Endothelial cell of umbilical vein (primary cell): ENCODE results near the gene LRP1B.

Source experiments
- CTCF ChIP-seq, 2 donors: IDR thresholded peaks; 1 replicate in 1 of 2; 2 replicates in 1 of 2; pipeline ENCODE4 v1.5.1; 2011; ENCODE audit warnings: low read length in 2 of 2, mild to moderate bottlenecking in 2 of 2, moderate library complexity in 2 of 2, control low read depth in 1 of 2, inconsistent platforms in 1 of 2, low read depth in 1 of 2; ENCODE audit not compliant: insufficient read depth in 1 of 2; ENCODE audit errors: extremely low read depth in 1 of 2
- EZH2 ChIP-seq: IDR thresholded peaks from 2 replicates; pipeline ENCODE4 v1.6.1; 2012; ENCODE audit warnings: borderline replicate concordance, low read depth, mild to moderate bottlenecking, moderate library complexity, low read length, inconsistent platforms; ENCODE audit not compliant: severe bottlenecking
- JUN ChIP-seq: IDR thresholded peaks from 2 replicates; pipeline ENCODE4 v1.6.1; 2011; ENCODE audit warnings: borderline replicate concordance, low read depth; ENCODE audit not compliant: insufficient read length, insufficient read depth
- MYC ChIP-seq: IDR thresholded peaks from one replicate; pipeline ENCODE4 v1.6.1; 2011; ENCODE audit warnings: mild to moderate bottlenecking, low read depth, low read length

- no peak for TF ChIP-seq JUN
- no peak for TF ChIP-seq CTCF (IDR thresholded peaks at IDR 0.05; ENCODE audit: extremely low read depth in 1 of 2, insufficient read depth in 1 of 2, low read depth in 1 of 2, low read length in 2 of 2)
- no peak for TF ChIP-seq MYC
- no peak for TF ChIP-seq EZH2
Measured at GRCh38 chr2:140200764-140201163, 1930.1 kb downstream of the LRP1B start.
